Stimulated activated CD8-positive, alpha-beta memory T cell treated with anti-CD3 and anti-CD28 coated beads, Interleukin-7, amount 100 ng/mL, for 1 hour (primary cell): ENCODE measurements around the gene LDLRAD4.

Experiments
- DNase-seq, 2 donors: peaks; one replicate each; pipeline ENCODE4 v3.0.0-alpha.2; 2020; ENCODE audit warnings: low read depth in 2 of 2

Gene LDLRAD4

DNA sequence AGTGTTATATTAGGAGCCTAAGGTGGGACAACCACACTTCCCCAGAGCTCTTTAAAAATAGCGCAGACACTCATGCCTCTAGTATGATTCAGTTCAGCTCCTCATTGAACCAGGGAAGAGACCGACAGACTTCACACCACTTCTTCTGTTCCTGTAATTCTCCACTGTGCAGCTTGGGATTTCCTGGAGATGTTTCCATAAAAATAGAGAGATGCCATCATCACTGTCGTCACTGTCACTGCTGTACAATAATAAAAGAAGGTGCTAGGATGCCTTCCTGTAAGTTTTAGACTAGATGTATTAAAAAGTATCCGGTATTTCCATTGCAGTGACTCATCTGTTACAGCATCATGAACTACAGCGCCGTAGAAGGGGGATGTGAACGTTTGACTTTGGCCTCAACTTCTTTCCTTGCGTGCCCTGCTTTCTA, 396.9 kb downstream of the LDLRAD4 start:
- DNase-seq: no peak

DNA sequence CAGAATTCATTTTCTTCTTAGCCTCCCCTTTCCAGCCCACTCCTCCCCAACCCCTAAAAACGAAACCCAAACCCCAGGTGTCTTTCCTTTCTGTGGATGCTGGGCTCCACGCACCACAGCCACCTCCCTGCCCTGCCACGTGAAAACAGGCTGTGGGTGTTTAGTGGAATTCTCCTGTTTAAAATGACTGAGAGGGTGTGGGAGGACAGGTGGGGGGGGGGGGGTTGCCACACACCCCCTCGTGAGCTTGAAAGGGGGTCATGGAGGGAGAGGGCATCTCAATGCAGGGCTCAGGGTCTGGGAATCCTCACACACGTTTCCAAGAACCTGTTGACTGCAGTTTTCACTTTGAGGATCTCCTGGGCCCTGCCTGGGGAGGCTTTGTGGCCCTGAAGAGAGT, 397.5 kb downstream of the LDLRAD4 start:
- DNase-seq: no peak

GRCh38 chr18:13616525-13617035, 398.0 kb downstream of the LDLRAD4 start:
- no peak for DNase-seq

DNA sequence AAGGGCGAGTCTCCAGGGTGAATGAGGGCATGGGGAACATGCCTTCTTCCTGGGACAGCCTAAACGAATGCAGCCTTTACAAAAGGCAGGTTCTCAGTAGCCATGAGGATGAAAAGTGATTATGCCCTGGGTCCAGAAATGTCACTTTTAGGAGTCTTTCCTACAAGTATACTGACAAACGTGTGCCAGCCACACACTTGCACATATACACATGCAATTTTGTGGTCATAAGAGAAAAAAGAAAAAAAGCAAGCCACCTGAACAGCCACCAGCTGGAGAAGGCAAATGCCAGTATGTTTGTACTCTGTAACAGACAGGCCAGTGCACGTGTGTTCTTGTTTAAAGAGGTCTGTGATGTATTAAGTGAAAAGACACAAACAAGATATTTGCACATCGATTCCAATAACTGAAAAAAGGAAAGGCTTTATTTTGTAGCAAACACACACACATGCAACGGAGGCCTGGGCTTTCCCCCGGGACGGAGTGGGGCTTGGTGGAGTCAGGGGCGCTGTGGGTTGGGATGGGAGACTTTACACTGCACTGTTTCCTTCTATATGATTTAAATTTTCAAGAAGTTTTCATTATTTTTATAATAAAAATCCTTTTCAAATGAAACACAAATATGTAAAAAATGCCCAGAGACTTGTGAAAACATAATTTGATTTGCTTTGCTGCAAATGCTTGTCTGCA, 399.4 kb downstream of the LDLRAD4 start:
- DNase-seq: no peak

GRCh38 chr18:13618760-13619438, 400.3 kb downstream of the LDLRAD4 start:
- DNase-seq: no peak

GRCh38 chr18:13619505-13620205, 401.1 kb downstream of the LDLRAD4 start:
- DNase-seq: no peak

DNA sequence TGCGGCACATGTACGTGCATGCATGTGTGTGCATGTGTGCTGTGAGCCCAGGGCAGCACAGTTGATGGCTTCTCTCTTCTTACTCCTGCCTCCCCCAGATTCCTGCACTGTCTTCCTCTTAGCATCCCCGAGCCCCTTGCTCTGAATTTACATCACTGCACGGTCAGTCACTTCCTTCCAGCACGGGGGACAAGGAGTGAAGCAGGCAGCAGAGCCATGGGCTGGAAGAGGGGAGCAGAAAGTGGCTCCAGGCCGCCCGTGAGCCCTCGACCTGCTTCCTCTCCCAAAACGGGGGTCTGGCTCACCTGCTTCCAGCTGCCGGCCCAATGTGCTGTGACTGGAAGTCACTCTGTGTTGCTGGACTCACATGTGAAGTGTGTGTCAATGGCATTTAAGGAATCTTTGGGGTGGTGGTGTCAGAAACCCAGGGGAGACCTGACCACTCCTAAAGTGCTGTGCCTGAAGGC, 401.7 kb downstream of the LDLRAD4 start:
- DNase-seq: no peak

- DNase-seq: no peak
These were observed 402.4 kb downstream of the LDLRAD4 start for GRCh38 chr18:13620818-13621445.

GRCh38 chr18:13621446-13621849, 402.9 kb downstream of the LDLRAD4 start:
- DNase-seq: no peak

DNA sequence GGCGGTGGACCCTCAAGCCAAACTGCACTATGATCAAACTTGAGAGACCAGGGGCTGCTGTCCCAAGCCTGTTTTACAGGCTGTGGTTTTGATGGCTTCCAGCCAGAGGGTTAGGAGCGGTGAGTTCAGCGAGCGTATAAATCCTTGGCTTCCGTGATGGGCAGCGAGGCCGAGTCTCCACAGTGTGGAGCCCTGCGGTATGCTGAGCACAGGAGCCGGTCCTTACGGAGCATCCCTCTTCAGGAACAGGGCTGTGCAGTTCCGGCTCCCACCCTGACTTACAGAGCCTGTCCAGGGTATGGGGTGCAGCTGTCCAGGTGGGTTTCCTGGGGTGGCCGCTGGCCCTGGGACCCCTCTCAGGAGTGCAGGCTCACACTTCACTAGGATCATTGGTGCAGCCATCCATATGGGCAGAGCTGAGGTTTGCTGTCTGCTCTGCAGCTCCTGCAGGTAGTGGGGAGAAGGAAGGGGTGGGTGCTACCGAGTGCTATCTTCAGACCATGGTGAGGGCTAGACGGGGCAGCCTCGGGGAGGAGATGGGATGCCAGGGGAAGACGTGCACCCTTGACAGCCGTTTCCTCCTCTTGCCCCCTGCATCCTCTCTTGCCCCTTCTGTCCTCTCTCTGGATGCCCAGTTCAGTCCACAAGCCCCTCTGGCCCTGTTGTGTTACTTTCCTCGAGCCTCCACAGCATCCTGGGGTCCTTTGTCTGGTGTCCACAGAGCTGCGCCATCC, 403.5 kb downstream of the LDLRAD4 start:
- no peak for DNase-seq

DNA sequence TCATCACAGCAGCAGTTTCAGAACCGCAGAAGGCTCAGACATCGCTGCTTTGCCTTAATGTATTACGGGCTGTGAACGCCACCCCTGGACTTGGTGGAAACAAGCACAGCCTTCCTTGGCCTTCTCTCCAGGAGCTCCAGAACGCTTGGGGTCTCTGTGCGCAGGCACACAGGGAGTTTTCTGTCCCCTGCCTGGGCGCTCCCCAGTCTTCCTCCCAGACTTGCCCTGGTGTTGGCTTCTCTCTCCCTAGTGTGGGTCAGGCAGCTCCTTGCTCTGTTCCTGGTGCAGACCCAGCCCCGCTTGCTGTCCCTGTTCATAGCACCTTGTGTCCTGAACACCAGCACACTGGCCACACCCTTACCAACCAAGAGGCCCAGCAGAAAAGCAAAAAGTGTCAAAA, 404.2 kb downstream of the LDLRAD4 start:
- DNase-seq: no peak

DNA sequence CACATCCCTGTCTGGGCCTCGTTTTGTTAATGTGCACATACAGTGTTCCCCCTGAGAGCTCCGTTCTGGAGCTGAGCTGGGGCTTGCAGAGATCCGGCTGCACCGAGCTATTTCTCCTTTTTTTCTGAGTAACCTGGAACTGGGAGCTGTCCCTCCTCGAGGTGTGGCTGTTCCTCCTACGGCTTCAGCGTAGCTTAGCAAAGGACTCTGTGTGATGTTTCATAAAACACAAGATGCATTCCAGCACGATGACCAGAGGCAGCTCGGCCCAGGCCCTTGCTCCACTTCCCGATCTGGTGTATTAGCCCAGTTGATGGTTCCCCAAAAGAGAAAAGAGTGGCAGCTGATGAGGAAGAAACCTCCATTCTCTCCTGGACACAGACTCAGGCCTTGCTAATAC, 404.8 kb downstream of the LDLRAD4 start:
- DNase-seq: no peak

DNA sequence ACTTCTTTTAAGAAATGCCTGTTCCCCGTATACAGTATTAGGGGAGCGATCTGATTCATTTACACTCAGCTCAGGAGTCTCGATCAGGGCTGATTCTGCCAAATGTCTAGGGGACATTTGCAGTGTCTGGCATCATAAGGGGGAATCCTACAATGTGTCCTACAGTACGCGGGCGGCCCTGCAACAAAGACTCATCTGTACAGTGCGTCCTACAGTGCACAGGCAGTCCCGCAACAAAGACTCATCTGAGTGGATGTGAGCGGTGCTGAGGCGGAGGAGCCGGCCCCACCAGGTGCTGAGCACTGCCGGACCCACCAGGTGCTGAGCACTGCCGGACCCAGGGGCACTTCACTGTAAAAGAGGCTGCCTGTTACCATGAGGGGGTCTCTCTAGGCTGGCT, 405.3 kb downstream of the LDLRAD4 start:
- no peak for DNase-seq

DNA sequence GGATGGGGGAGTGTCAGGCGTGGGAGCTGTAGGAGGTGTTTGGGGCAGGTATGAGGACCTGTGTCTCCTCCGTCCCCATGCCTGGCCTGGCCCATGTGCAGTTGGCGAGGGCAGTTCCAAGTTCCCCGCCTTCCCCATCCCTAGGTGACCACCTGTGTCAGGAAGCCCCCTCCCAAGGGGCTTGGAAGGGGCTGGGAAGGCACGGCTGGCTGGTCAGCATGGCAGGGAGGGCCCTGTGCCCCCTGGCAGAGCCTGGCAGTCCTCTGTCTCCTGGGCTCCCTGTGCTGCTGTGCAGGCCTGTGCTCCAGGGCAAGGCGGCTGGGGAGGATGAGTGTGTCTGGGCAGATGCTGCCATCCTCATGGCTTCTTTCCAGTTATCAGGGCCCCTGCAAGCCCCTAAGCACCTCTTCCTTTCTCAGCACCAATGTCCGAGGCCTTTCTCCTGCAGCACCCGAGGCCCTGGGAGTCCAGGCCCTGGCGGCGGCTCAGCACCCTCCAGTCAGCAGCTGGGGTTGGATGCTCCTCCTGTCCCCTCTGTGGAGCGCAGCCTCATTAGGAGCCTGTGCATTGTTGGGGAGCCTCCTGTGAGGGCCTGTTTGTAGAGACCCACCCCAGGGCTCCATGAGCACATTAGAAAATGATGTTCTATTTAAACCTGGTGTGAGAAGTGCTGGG, 406.1 kb downstream of the LDLRAD4 start:
- DNase-seq: no peak

GRCh38 chr18:13625355-13625754, 406.8 kb downstream of the LDLRAD4 start:
- DNase-seq: no peak

- no peak for DNase-seq
These were observed 407.4 kb downstream of the LDLRAD4 start for GRCh38 chr18:13625843-13626543.

DNA sequence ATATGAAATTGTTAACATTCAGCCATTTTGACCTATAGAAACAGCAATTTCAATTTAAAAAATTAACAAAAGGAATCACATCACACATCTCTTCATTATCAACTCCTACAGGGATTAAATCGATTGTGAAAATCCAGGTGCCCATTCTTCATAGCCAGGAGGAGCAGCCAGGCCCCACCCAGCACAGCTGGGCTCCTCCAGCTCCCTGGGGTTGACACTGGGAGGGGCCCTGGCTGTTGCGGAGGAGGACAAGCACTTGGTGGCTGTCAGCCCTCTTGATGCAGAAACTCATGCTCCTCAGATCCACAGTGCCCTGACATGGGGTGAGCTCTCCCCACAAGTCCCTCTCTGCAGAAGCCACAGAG, 408.0 kb downstream of the LDLRAD4 start:
- DNase-seq: no peak

DNA sequence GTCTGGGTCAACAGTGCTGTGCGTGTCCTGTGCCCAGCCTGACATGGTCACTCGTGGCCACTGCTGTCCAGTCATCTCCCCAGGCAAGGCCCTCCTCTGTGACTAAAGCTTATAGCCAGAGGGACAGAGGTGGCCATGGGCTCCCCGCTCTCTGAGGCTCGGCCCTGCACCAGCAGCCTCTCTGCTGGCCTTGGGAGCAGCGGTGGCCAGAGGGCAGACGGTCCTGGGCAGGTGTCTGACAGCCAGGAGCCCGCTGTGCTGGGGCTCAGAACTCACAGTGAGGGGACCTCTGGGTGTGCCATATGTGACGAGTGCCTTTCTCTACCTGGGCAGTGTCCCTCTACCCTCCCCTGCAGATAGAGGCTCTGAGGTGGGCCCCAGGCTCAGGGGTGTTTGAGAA, 409.1 kb downstream of the LDLRAD4 start:
- no peak for DNase-seq

DNA sequence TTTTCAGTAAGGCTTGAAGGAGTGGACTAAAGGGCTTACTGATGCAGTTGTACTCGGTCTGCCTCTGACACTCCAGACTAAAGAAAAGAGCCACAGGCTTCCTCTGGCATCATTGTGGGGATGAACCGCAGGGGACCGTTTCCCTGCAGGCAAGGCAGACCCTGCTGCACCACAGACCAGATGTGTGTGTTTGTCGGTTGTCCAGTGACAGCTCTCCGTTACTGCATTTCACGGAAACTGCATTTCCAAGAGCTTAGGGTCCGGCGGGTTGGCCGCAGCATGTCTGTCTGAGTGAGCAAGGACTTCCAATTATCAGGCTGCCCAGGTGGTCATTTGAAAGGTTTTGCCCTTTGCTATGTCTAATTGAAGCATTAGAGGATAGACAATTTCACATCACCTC, 409.7 kb downstream of the LDLRAD4 start:
- DNase-seq: no peak
